ENCODE results near the gene RNF144A. TPM values are rescaled to one million over a fixed set of nuclear protein-coding genes. Genes with fewer than 3 reads are reported as not detected.

RNF144A gene
- total RNA-seq, 4 donors from 2014 or later, result 8.0 to 25.4 (median 15.8) TPM

GRCh38 chr2:6955511-6956136, 38.4 kb downstream of the RNF144A start:
- Histone ChIP-seq H3K4me1 (peaks cover 20% of the 10 kb centered on the region), H3K4me3 (no peak overlapping the region), H3K9me3 (no peaks in the 10 kb centered on the region), H3K27ac (peak overlapping the region; percentile 21), H3K27me3 (no peaks in the 10 kb centered on the region), H3K36me3 (no peaks in the 10 kb centered on the region)
- 53% methylated on average over 2 of the region's 2 CpGs for WGBS
- TF ChIP-seq CTCF (IDR thresholded peaks at IDR 0.05), result no peak
- TF ChIP-seq POLR2AphosphoS5 (IDR thresholded peaks at IDR 0.05), result no peak
- no peak for TF ChIP-seq POLR2A (IDR thresholded peaks at IDR 0.05)
- no peak for TF ChIP-seq EP300 (IDR thresholded peaks at IDR 0.05)
- DNase-seq (ENCODE audit: low spot score in 2 of 2), result no peak

- 94% methylated on average over 3 of the region's 3 CpGs for WGBS
These were observed 39.4 kb downstream of the RNF144A start for GRCh38 chr2:6956566-6956965.

GRCh38 chr2:6957031-6957714, 40.0 kb downstream of the RNF144A start:
- H3K27ac ChIP-seq, result no peak overlapping the region
- no peak for DNase-seq (ENCODE audit: low spot score in 2 of 2)

More at GRCh38 chr2:6956566-6956965, 39.4 kb downstream of the RNF144A start:
- no peak overlapping the region for H3K27ac ChIP-seq
- no peak overlapping the region for H3K4me3 ChIP-seq
- H3K36me3 ChIP-seq, result no peaks in the 10 kb centered on the region
- no peaks in the 10 kb centered on the region for H3K9me3 ChIP-seq
- TF ChIP-seq EP300 (IDR thresholded peaks at IDR 0.05) (no peak), CTCF (IDR thresholded peaks at IDR 0.05) (no peak), POLR2A (IDR thresholded peaks at IDR 0.05) (no peak), POLR2AphosphoS5 (IDR thresholded peaks at IDR 0.05) (no peak)
- H3K27me3 ChIP-seq, result no peaks in the 10 kb centered on the region
- DNase-seq (ENCODE audit: low spot score in 2 of 2), result no peak
- peaks cover 26% of the 10 kb centered on the region for H3K4me1 ChIP-seq

GRCh38 chr2:6957910-6958615, 40.9 kb downstream of the RNF144A start:
- DNase-seq (ENCODE audit: low spot score in 2 of 2), result no peak
- 92% methylated on average over 12 of the region's 15 CpGs for WGBS
- TF ChIP-seq POLR2AphosphoS5 (IDR thresholded peaks at IDR 0.05), result no peak
- no peak for TF ChIP-seq EP300 (IDR thresholded peaks at IDR 0.05)
- TF ChIP-seq CTCF (IDR thresholded peaks at IDR 0.05), result no peak
- TF ChIP-seq POLR2A (IDR thresholded peaks at IDR 0.05), result no peak
- no peak overlapping the region for H3K4me3 ChIP-seq
- no peaks in the 10 kb centered on the region for H3K36me3 ChIP-seq
- H3K4me1 ChIP-seq, result peaks cover 26% of the 10 kb centered on the region
- no peaks in the 10 kb centered on the region for H3K27me3 ChIP-seq
- no peak overlapping the region for H3K27ac ChIP-seq
- H3K9me3 ChIP-seq, result no peaks in the 10 kb centered on the region

More at GRCh38 chr2:6957031-6957714, 40.0 kb downstream of the RNF144A start:
- Histone ChIP-seq H3K36me3 (no peaks in the 10 kb centered on the region), H3K27me3 (no peaks in the 10 kb centered on the region), H3K4me3 (no peak overlapping the region), H3K9me3 (no peaks in the 10 kb centered on the region), H3K4me1 (peaks cover 26% of the 10 kb centered on the region)
- no peak for TF ChIP-seq POLR2AphosphoS5 (IDR thresholded peaks at IDR 0.05)
- TF ChIP-seq CTCF (IDR thresholded peaks at IDR 0.05), result no peak
- TF ChIP-seq EP300 (IDR thresholded peaks at IDR 0.05), result no peak
- TF ChIP-seq POLR2A (IDR thresholded peaks at IDR 0.05), result no peak
- WGBS, result 89% methylated on average over 9 of the region's 9 CpGs

All from suprapubic skin (tissue), 4 donors.